GM19452 (cell line): ENCODE data around the gene ADSS2.
"Not testable (repeated sequence)": the region's sequence is repeated elsewhere in the genome, so short reads cannot be mapped to it uniquely, and the experiment has no call there.

ENCODE experiments used
- ATAC-seq: cut with Tn5 transposase; IDR thresholded peaks from one replicate; pipeline ENCODE4 v1.9.1; 2021; ENCODE audit not compliant: unreplicated experiment

Gene ADSS2

DNA sequence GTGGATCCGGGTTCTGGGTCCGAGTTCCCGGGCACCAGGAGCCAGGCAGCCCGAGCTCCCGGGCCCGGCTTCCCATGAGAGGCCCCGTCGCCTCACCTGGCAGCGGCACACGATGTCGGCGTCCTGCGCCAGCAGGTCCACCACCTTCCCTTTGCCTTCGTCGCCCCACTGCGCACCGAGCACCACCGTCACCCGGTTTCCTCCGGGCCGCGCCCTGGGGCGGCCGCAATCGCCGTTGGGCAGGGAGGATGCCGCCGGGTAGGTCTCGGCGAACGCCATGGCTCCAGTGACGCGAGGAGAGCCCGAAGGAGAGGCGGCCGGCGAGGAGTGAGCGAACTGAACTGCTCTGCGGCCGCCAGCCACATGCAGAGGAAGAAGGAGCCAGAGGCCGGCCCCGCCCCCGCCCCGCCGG is at the start of gene ADSS2:
Gene ADSS2 (minus strand): TSS at position 371 of the 412 bp plus-strand sequence. CDS start 92 bp downstream, at position 279.
- no peak for ATAC-seq

DNA sequence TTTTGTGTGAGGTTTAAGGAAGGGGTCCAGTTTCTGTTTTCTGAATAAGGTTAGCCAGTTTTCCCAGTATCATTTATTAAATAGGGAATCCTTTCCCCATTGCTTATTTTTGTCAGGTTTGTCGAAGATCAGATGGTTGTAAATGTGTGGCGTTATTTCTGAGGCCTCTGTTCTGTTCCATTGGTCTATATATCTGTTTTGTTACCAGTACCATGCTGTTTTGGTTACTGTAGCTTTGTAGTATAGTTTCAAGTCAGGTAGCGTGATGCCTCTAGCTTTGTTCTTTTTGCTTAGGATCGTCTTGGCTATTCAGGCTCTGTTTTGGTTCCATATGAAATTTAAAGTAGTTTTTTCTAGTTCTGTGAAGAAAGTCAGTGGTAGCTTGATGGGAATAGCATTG is 48.8 kb upstream of the ADSS2 start:
- ATAC-seq: not testable (repeated sequence)

DNA sequence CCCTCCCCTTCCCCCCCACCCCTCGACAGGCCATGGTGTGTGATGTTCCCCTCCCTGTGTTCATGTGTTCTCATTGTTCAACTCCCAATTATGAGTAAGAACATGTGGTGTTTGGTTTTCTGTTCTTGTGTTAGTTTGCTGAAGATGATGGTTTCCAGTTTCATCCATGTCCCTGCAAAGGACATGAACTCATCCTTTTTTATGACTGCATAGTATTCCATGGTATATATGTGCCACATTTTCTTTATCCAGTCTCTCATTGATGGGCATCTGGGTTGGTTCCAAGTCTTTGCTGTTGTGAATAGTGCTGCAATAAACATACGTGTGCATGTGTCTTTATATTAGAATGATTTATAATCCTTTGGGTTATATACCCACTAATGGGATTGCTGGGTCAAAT is 47.8 kb upstream of the ADSS2 start:
- not testable (repeated sequence) for ATAC-seq

DNA sequence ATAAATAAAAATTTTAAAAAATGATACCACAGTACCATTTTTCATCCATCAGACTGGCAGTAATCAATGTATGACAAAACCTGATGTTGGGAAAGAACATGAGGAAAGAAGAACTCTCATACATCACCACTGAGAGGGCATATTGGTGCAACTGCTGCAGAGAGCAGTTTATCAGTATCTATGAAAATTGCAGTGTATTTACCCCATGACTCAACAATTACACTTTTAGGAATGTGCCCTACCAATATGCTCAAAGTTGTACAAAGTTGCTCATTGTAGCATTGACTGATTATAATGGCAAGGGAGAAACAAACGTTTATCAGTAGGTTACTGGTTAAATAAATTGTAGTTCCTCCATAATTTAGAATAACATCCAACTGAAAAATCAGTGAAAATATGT is 46.1 kb upstream of the ADSS2 start:
- no peak for ATAC-seq

DNA sequence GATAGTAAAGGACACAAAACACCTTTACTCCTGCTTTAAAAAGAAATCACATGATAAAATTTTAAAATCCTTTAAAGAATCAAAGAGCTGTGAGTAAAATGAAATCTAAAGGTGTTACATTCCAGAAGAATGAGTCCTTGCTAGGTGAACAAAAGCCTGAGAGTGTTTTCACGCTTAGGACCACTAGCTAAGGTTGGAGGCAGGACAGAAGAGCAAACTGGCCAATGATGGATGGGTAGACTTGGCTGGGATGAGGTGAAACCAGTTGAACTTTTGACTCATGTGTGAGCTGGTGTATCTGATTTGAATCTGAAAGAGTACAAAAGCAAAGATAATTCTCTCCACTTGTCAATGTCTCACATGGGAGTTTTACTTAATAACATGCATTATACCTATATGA is 44.5 kb upstream of the ADSS2 start:
- ATAC-seq: no peak

DNA sequence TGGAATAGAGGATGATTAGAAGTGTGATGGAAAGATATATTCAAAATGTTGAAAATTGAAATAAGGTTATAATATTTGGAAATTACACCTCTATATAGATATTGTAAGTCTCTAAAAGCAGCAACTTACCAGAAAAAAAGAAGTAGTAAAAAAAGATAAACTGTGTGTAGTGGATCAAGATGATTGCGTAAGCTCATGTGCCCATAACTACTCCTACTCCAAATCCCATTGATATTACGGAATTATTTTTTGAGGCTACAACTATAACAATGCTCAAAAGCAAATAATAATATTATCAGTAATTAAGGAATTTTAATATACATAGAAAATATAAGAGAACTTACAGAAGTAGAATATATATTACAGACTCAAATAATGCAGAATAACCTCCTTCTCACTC is 42.9 kb upstream of the ADSS2 start:
- ATAC-seq: no peak

DNA sequence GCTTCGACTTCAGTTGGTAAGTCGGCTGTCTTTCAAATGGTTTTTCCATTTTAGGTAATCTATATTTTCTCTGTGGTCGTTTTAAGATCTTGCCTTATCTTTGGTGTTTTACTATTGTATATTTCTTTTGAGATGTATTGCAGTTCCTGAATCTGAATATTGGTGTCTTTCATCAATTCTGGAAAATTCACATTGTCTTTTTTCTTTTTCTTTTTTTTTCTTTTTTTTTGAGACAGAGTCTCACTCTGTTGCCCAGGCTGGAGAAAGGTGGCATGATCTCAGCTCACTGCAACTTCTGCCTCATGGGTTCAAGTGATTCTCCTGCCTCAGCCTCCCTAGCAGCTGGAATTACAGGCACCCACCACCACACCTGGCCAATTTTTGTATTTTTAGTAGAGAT is 33.3 kb upstream of the ADSS2 start:
- ATAC-seq: not testable (repeated sequence)

DNA sequence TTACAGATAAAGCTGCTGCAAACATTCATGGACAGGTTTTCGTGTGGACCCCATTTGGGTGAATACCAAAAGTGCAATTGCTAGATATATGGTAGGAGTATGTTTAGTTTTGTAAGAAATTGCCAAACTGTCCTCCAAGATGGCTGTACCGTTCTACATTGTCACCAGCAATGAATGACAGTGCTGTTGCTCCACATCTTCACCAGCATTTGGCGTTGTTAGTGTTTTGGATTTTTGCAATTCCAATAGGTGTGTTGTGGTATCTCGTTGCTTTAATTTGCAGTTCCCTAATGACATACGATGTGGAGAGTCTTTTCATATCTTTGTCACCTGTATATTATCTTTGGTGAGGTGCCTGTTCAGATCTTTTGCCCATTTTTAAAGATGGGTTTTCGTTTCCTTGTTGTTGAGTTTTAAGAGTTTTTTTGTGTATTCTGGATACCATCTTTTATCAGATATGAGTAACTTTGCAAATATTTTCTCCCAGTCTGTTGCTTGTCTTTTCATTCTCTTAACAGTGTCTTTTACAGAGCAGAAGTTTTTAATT is 21.4 kb upstream of the ADSS2 start:
- ATAC-seq: no peak

DNA sequence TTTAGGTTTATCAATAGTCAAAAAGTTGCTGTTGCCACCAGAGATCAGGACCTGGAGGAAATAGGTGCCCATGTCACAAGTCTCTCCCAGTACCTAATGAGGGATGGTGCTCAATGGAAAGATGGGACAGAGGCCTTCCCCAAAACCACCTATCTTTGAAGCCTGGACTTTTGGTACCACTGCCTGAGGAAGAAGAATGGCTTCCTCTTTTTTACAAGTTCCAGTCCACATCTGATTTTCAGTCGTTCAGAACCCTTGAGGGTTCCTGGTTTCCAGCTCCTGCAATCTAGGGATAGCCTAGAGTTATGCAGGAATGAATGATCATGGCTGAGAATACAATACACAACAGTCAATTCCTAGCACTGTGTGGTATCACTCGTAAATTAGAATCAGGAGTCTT is 15.0 kb upstream of the ADSS2 start:
- ATAC-seq: no peak

DNA sequence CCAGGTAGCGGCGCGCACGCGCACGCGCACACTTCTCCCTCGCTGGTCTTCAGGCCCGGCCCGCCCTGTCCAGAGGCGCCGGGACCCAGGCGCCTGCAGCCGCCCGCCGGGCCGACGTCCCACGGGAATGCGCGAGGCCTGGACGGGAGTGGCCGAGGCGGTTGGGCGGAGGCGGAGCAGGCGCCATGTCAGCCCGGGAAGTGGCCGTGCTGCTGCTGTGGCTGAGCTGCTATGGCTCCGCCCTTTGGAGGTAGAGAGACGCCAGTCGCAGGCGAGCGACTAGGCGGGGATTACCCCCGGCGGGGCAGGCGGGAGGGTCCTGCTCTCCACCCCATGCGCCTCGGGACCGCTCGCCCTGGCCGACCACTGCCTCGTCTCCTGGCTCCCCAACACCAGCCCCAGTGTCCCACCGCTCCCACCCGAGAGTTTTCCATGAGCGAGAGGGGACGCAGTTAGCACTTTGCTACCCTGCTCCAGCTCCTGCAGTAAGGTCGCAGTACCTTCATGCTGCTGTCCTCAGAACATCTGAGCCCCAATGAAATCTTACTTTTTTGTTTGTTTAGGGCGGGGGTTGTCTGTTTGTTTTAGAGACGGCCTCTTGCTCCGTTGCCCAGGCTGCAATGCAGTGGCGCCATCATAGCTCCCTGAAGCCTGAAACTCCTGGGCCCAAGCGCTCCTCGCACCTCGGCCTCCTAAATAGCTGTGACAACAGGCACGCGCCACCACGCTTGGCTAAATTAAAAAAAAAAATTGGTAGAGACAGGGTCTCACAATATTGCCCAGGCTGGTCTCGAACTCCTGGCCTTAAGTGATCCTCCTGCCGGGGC is 9.7 kb upstream of the ADSS2 start, which contains the start of gene CATSPERE:
Gene CATSPERE (plus strand): TSS at position 29 of the 827 bp plus-strand sequence. CDS start 157 bp downstream, at position 186.
- peak; percentile 99 for ATAC-seq

DNA sequence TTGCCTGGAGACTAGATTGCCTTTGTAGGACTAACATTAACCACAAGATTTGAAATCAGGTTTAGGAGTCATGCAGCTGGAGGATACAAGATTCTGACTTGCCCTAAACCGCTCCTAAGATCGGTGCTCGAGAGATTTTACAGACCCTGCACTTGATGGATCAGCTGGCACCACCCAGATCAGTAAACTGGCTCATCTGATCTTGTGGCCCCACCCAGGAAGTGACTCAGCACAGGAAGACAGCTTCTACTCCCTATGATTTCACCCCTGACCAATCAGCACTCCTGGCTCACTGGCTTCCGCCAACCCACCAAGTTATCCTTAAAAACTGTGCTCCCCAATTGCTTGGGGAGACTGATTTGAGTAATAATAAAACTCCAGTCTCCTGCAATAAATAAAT is 8.5 kb upstream of the ADSS2 start:
- ATAC-seq: no peak

DNA sequence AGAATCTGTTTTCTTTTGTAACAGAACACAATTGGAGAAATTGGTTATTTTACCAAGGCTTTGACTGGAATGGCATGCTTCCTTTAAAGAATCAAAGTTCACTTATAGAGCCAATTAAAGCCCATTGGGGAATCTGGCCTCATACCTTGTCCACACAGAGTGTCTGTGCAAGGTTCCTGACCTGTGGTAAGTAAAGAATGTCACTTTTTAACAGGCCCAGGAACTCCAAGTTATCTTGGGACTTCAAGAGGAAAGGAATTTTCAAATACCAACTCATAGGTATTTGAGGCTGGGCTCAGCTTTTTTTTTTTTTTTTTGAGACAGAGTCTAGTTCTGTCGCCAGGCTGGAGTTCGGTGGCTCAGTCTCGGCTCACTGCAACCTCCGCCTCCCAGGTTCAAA is 7.1 kb upstream of the ADSS2 start:
- no peak for ATAC-seq

DNA sequence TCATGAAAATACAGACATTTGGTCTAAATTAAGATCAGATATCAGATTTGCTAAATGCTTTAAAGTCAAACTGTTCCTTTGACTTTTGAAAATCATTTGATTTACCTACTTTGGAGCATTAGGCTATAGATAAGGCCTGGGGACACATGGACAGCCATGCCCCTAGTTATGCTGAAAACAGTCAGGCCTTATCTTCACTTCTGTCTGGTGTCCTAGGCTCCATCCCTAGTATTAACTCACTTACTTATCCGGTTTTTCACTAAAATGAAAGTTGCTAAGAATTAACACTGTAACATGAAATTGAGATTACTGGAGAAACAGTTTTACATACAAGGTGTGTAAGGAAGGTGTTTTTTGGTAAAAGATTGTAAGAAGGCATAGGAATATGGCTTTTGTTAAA is 4.9 kb upstream of the ADSS2 start:
- ATAC-seq: no peak

DNA sequence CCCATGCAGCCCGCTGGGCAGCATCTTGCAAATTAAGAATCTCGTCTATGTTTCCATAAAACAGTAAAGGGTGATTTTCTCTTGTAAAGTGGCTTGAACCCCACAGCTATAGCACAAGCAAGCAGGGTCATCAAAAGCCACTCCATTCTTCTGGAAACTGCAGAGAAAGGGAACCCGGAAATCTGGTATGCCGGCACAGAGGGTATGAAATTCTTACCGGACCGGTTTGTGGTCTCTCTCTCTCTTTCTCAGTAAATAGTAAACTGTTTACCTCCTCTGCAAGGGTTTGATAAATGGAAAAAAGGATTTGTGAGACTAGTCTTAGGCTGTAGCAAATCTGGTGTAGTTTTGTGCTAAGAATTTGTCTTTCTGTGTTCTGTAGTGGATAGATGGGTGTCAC is 2.7 kb upstream of the ADSS2 start:
- ATAC-seq: no peak

DNA sequence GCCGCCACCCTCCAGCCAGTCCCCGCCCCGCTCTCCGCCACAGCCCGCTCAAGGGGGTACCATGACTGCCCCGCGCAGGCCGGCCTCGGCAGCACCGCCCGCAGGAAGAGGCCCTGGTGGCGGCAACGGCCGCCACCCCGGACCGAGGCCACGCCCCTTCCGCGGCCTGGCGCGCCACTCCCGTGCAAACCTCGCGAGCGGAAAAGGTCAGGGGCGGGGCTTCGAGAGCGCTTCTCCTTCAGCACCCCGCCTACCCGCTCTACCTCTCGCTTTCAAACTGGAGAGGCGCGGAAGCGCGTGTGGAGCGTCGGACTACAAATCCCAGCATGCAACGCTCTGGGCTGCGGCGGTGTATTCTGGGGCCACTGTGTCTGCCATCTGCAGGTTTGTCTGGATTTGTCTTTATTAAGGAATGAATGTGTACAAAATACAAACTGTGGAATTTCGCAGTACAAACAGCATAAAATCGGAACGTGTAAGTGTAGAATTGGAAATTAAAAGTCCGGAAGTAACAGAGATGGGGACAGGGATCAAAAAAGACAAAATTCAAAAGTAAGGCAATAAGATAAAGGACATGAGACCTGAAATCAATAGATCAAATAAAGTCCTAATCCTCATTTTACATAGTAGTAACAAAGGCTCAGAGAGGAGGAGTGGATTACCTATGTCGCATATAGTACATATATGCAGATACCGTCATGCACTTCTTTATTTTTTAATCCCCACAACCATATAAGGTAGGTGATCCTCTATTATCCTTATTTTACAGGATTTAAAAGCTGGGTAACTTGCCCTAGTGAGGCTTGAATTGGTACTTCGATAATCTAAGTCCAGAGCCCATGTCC is 464 bp upstream of the ADSS2 start:
- peak; percentile 94 for ATAC-seq

DNA sequence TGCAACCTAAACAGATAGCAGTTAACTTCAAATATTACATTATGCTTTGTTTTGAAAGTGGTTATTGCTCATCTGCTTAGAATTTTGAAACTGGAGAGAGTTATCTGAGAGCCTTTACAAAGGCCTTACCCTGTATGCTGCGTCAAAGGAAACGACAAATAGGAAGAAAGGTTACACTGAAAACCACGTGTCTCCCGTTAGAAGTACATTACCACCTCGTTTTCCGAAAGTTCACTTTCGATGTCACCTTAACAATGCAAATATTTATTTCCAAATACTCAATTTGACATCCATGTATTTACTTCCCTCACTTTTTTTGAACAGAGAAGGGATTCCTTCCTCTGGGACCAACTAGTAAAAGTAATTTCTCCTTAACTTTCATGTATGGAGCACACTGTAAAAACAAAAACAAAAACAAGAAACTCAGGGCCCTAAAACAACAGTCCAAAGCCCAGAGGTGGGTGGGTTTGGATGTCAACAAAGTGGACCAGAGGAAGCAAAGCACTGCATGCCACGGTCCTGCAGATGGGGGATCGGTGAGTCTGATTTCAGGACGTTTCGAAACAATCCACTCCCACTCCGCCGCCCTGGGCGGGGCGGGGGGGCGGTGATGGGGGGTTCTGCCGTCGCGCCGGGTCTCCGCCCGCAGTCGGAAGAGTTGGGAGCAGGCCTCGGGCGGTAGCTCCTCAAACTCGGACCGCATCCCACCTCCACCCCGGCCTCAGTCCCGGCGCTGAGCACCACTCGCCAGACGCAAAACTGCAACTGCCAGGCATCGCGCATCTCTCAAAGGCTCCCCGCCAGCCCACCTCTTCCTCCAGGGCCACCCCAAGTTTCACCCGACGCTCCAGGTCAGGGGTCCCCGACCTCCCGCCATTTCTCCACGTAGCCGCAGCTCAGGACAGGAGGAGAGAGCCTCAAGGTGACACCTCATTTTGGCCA is 841 bp downstream of the ADSS2 start:
- ATAC-seq: peak; percentile 3

DNA sequence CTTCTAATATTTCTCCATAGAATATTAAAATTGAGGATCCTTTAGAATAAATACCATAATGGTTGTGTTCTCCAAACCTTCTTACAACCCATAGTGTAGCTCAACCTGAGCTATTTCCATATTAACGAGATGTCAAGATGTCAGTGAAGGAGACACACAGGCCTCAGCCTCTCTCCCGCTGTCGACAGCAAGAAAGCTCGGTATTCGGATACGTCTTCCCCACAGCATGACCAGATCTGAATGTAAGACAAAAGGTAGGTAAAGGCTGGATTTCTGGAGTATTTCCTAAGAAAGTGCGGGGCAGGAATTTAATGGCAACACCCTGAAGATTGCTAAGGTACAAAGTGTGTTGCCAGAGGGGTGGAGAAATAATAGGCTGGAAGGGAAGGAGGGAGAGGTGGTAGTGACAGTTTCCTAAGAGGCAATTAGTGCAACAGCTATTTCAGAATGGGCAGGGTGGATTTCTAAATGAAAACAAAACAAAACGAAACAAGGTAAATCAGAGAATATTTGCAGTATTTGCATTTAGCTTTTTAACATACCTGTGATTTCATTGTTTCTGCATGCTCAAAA is 1.7 kb downstream of the ADSS2 start:
- ATAC-seq: no peak

DNA sequence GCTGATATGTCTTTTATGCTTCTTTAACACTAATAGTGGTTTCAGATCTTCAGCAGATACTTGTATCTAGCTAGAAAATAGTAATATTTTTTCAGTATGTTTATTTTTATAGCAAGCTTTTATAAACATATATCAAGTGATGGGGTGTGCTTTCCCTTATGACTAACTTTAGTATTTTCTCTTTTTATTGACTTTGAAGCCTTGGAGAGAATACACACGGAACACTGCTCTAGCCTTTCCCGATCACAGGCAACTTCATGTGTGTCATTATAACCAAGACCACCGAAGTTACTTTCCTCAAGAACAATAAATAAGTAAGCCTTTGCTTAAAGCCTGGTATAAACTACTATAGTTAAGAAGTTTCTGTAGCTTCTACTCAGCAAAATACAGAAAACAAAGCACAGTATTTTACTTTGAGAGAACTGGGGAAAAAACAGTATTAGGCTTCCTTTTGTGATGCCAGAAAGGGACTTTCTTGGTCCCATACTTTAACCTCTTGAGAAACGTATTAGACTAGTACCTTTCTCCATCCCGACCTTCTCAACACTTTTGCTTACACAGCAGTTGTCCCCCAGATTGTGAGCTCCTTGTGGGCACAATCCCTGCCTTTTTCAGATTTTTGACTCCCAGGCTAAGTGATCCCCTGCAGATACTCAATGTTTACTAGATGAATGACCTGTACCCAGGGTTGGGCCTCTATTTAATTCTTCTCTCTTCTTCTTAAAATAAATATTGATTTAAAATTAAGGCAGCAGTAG is 3.3 kb downstream of the ADSS2 start:
- ATAC-seq: no peak

DNA sequence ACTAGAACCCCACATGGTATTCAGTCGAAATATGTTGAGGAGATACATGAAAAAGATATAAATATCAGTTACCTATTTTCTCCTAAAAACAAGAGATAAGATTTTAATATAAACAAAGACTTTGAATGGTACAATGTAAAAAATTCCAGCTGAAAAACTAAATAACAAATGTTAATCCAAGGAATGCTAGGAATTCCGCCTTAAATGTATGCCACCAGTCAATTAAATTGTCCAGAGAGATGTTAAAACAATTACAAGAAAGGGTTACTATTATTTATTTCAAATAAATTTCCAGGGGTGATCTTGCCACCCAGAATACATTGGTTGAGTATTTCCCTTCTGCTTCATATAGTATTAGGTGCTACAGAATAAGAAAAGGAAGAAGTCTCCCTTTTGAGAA is 4.2 kb downstream of the ADSS2 start:
- no peak for ATAC-seq

DNA sequence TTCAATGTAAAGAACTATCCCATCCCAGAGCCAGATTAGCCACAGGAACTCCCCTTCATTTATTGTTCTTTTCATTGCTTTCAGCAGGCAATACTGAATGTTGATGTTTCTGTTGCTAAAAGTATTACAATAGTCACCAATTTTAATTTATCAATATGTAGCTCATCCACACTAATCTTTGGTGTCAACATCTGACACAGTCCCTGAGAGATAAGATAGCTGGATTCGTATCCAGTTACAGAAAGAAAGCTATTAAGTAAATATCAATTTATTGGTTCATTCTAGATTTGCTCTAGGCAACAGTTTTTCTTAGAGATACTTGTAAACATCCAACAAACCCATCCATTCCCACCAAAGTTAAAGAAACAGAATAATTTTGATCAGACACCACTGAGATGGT is 4.7 kb downstream of the ADSS2 start:
- no peak for ATAC-seq
